HG02943 (cell line): Measurements from ENCODE around the gene CMYA5.

Experiments
- ATAC-seq: cut with Tn5 transposase; IDR thresholded peaks from one replicate; pipeline ENCODE4 v1.9.1; 2021; ENCODE audit warnings: mild to moderate bottlenecking, low read depth, moderate library complexity; ENCODE audit not compliant: unreplicated experiment

CMYA5 gene

GRCh38 chr5:79793304-79793703 lies 103.7 kb downstream of the CMYA5 start:
- no peak for ATAC-seq

DNA sequence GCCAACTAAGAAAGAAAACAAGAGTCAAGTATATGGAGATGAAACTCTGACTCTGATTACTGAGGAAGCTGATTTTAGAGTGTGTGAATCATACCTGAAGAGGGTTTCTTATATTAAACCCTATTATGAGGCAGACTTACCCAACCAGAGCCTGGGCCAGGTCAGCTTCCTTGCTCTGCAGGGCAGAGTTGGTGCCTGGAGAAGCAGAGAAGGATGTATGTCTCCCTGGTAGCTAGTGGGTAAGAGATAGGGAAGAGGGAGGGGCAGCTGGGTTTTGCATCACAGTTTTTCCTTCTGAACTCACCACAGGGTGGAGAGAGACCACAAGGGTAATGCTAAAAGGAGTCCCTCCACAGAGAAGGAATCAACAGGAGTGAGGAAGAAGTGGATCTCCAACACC lies 104.1 kb downstream of the CMYA5 start:
- no peak for ATAC-seq

DNA sequence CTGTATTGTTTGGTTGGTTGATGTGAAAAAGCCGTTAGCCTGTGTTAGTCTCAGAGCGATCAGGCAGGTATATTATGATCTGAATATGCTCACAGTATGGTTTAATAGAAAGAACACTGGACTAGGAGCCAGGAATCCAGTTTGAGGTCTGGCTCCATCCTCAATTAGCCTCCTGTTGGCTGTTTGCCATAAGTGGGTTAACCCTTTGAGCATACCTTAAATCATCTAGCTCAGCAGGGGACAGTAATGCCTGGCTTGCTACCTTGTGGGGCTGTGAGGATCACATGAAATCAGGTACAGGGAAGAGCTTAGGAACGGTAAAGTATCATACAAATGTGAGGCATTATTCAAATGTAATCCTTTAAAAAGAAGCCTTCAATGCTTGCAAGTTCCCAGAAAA lies 104.7 kb downstream of the CMYA5 start:
- ATAC-seq: no peak

DNA sequence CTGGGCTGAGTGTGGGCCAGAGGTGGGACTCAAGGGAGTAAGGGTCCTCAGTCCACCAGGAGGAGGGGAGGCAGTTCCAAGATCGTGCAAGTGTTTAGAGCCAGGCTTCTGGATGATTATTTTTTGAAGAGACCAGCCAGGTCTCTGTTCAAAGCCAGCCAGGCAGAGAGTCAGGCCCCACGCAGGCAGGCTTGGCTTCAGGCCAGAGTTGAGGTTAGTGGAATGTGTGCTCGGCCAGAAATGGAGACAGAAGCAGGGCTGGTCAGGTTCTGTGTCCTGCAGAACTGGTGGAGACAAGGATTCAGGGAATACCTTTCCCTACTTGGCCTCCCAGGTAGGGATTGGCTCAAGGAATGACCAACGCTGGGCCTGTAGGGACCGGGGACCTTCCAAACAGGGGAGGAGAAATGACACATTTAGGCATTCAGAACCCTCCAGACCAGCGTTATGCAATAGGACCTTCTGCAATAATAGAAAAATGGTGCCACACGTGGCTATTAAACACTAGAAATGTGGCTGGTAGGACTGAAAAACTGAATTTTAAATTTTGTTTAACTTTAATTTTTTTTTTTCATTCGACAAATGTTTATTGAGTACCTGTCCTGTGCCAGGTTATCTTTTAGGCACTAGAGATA lies 106.2 kb downstream of the CMYA5 start:
- no peak for ATAC-seq

DNA sequence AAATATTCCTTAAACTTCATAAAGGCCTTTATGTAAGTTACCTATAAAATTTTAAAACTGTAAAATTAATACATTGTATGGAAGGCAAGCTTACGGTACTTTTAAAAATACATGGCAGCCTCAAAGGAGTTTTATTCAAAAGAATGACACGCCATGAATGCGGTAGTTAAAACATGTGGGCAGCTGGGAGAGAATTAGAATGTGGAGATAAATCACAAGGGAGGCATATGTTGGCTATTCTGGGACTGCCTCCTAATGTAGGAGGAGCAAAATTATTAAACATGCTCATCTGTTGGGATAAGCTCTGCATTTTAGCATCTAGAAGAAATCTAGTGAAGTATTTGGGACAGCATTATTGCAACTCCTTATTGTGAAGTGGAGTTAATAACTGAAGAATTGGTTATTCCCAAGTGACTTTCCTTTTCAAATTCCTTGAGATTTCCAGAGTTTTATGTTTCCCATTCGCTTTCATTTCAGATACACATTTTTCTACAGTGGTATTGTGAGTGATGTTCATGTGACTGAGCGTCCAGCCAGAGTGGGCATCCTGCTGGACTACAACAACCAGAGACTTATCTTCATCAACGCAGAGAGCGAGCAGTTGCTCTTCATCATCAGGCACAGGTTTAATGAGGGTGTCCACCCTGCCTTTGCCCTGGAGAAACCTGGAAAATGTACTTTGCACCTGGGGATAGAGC lies 109.4 kb downstream of the CMYA5 start:
- ATAC-seq: no peak

GRCh38 chr5:79800979-79801827 lies 111.6 kb downstream of the CMYA5 start:
- ATAC-seq: no peak

- ATAC-seq: no peak
Measured at GRCh38 chr5:79802406-79802805, 112.8 kb downstream of the CMYA5 start.

GRCh38 chr5:79803007-79803406 lies 113.4 kb downstream of the CMYA5 start:
- no peak for ATAC-seq

DNA sequence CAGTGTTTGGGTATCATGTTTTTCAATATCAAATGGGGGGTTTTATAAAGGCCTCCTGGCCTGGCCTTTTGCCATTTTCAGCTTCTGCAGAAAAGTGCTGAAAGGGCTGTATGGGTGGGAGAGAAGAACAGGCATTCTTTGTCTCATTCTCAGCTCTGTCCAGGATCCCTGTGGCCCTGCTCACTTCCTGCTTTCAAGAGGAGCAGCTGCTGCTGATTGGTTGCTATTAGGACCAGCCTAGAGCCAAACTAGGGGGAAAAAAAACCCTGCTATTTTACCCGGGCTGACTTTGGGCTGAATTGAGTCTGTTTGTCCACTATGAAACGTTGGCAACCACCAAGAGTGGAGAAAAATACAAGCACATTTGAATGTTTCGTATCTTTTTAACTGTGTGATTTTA lies 117.1 kb downstream of the CMYA5 start:
- ATAC-seq: no peak

- no peak for ATAC-seq
Measured at GRCh38 chr5:79809743-79810142, 120.1 kb downstream of the CMYA5 start.

DNA sequence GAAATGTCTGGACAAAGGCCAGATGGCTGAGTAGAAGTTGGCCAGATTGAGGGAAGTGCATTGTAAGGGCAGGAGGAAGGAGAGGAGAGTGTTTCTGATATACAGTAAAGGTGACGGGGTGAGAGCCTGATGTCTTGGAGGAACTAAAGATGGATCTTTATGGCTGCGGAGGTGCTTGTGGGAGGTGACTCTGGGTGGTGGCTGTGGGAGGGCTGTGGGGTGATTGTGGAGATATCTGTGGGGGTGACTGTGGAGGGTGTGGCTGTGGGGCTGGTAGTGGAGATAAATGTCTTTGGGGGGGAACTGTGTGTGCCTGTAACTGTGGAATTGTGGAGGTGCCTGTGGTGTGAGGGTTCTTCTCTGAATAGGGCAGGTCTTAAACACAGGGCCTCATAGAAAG lies 121.4 kb downstream of the CMYA5 start:
- no peak for ATAC-seq

DNA sequence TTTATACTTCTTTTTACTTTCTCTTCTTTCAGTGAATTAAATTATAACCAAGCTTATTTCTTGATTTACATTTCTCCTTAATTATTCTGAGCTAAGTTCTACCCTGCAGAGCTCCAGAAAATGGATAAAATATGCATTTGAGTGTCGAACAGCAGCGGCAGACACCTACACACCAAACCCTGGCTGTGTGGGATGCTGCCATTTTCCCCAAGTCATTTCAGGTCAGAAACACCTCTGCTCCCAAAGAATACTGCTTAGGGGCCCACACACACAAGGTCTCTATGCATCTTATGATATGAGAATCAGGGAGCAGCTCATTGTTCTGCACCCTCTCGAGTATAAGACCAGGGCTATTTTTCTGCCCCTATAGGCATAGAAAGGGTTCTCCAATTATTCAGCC lies 122.3 kb downstream of the CMYA5 start:
- ATAC-seq: no peak

- no peak for ATAC-seq
Measured at GRCh38 chr5:79814699-79815098, 125.1 kb downstream of the CMYA5 start.

GRCh38 chr5:79816014-79816413 lies 126.4 kb downstream of the CMYA5 start:
- ATAC-seq: no peak

DNA sequence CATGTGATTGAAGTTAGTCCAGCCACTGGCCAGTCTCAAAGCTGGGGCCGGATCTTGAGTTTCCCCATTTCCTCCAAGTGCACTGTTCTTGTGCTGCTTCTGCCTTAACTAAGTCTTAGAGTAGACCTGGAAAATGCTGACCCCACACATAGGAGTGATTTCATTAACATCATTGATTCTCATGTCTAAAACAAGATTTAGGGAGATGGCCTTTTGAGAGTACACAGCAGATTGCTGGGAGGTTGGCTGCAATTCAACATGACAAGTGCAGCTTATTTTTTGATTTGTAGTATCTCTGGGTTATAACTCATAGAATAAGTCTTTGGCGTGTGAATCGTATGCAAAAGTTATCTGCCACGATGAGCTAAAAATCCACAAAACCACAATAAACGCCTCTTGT lies 131.0 kb downstream of the CMYA5 start:
- ATAC-seq: no peak

DNA sequence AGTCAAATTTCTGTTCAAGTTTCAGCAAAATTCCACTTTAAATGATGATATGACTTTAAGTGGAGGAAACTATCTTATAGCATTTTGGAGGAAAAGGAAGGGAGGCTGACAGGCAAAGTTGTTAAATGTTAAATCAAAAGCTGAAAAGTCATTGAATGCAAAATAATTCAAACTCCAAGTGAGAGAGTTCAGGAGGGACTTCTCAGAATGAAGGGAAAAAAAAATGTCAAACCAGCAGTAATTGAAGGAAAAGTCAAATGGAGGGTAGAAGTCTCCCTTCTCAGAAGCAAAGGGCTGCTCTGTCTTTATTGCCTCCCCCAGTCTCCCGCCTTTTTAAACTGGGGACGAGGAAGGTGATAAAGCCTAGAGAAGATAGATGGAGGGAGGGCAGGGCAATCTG lies 134.8 kb downstream of the CMYA5 start:
- ATAC-seq: no peak

- ATAC-seq: no peak
Measured at GRCh38 chr5:79825802-79826201, 136.2 kb downstream of the CMYA5 start.

DNA sequence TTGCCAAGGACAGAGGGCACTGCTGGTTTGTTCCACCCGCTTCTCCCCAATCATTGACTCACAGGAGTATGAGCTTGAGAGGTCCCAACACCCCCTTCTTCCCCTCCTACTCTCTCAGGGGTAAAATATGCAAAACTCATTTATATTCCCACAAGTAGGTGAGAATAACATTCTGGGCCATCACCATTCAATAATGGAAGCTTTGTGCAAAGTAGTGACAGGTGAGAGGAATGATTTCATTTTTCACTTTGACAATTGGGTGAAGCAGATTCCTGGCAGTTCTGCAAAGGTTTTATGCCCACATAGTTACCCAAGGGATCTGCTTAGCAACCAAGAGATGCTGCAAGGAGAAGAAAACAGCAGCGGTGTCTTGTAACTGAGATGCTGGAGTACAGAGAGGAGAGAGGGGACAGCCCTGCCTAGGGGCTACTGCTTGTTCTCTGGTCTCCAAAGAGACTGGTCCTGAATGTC lies 137.6 kb downstream of the CMYA5 start:
- no peak for ATAC-seq

GRCh38 chr5:79829260-79829659 lies 139.6 kb downstream of the CMYA5 start:
- no peak for ATAC-seq

DNA sequence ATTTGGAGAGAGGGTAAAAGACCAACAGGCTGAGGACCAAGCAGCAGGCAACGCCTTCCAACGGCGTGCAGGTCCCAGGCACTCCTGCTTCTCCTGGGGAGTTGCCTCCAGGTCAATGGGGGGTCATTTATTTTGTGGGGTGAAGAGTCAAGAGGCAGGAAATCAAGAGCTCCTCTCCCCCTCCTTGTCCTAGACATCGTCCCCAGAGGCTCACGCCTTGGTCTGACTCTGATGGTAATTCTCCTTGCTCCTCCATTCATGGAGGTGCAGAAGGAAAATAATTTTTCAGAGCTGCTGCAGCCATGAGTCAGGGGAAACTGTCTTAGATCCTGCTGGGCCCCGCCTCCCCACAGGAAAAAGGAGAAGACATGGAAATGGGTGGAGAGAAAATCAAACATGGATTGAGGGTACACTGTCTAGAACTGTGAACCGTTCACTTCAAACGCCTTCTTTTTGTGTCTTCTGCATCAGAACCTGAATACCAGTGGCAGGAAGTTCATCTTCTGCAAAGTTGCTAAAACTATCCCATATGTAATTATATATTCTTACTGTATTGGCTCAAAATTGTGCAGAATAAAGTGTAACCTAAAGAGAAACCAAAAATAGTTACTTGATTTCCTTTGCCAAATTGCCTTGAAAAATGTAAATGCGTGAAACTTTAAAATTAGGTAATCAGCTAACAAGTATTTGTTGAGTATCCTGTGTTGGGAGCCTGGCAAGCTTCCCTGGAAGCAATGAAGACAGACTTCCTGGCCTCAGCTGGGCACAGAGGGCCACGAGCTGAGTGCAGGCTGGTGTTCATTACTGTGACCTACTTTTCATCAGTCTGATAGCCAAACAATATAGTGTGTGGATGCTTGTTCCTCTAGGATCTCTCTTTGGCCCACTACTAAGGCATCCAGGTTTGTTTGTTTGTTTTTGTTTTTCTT lies 142.0 kb downstream of the CMYA5 start:
- no peak for ATAC-seq
